ENCODE measurements around the gene DOC2B.

DNA sequence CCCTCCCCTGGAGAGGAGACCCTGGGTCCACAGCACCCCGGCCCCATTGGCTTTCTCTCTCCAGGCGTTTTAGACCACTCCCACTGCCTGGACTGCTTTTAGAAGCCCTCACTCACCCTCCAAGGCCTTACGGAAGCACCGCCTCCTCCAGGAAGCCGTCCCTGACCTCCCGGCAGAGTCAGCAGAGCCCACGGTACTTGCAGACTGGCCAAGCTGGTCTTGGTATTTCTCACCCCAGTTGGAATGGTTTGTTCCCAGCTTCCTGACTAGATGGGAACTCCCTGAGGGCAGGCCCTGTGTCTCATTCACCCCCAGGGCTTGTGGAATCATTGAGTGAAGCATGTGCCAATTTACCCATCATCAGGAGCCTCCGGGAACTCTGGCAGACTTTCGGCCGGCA lies 34.9 kb downstream of the DOC2B start:
- TF ChIP-seq TARDBP (IDR thresholded peaks at IDR 0.05) (no peak), BHLHE40 (IDR thresholded peaks at IDR 0.05; ENCODE audit: borderline replicate concordance) (no peak), FOXA1 (IDR thresholded peaks at IDR 0.05) (no peak), FOXM1 (IDR thresholded peaks at IDR 0.05; ENCODE audit: borderline replicate concordance) (no peak), SUZ12 (IDR thresholded peaks at IDR 0.05) (no peak), SP1 (IDR thresholded peaks at IDR 0.05) (no peak)
